GM12878 (cell line): ENCODE results near the gene TMPRSS13.

Experiments used
- ATF7 ChIP-seq: fragments of 450-650 bp; IDR thresholded peaks from 2 replicates; pipeline ENCODE4 v1.6.1; 2016; ENCODE audit warnings: low read depth, mild to moderate bottlenecking
- CTCF ChIP-seq, 3 experiments: IDR thresholded peaks in 2 of 3; conservative IDR thresholded peaks in 1 of 3; 2 replicates each; pipeline ENCODE4 v1.5.1; 2011; ENCODE audit warnings: low read depth in 3 of 3, low read length in 3 of 3, mild to moderate bottlenecking in 3 of 3, control low read depth in 2 of 3, moderate library complexity in 2 of 3, inconsistent platforms in 1 of 3, mixed read lengths in 1 of 3; ENCODE audit not compliant: control insufficient read depth in 2 of 3, insufficient read depth in 1 of 3; ENCODE audit errors: extremely low read depth in 1 of 3
- NRF1 ChIP-seq: conservative IDR thresholded peaks from 2 replicates; pipeline ENCODE4 v1.6.1; 2011; ENCODE audit warnings: mild to moderate bottlenecking, low read depth, low read length, improper control_type of control experiment
- PRDM15 ChIP-seq: fragments of 450-650 bp; formaldehyde crosslinking; IDR thresholded peaks from 2 replicates; pipeline ENCODE4 v1.4.0; 2020; ENCODE audit warnings: mild to moderate bottlenecking, moderate library complexity
- RAD21 ChIP-seq: IDR thresholded peaks from 2 replicates; pipeline ENCODE4 v1.6.1; 2011; ENCODE audit warnings: mild to moderate bottlenecking, low read depth, low read length, moderate library complexity; ENCODE audit not compliant: insufficient read depth
- TCF7 ChIP-seq: IDR thresholded peaks from 2 replicates; pipeline ENCODE4 v1.6.1; 2014; ENCODE audit warnings: antibody characterized with exemption, borderline replicate concordance

GRCh38 chr11:117932947-117933346 is 3.7 kb upstream of the TMPRSS13 start:
- TF ChIP-seq CTCF (IDR thresholded peaks at IDR 0.05 in 2 of 3, conservative IDR thresholded peaks at IDR 0.05 in 1 of 3; ENCODE audit: control insufficient read depth in 2 of 3, extremely low read depth in 1 of 3, insufficient read depth in 1 of 3, low read depth in 3 of 3, low read length in 3 of 3): no peak
- TF ChIP-seq TCF7: no peak
- no peak for TF ChIP-seq RAD21
- TF ChIP-seq ATF7: no peak
- no peak for TF ChIP-seq NRF1
- TF ChIP-seq PRDM15 (CRISPR knock-in tag): no peak
